GM10266 (cell line): ENCODE data around the gene MKLN1.

Source experiments
- DNase-seq: peaks from one replicate; pipeline ENCODE4 v3.0.0; 2012; ENCODE audit errors: extremely low spot score
- CTCF ChIP-seq: IDR thresholded peaks from 2 replicates; pipeline ENCODE4 v1.5.1; 2012; ENCODE audit warnings: mild to moderate bottlenecking, low read depth; ENCODE audit not compliant: control insufficient read depth, insufficient read depth; ENCODE audit errors: missing control alignments

Gene MKLN1

GRCh38 chr7:131354390-131354789 lies 26.7 kb downstream of the MKLN1 start:
- TF ChIP-seq CTCF: no peak
- DNase-seq: no peak

DNA sequence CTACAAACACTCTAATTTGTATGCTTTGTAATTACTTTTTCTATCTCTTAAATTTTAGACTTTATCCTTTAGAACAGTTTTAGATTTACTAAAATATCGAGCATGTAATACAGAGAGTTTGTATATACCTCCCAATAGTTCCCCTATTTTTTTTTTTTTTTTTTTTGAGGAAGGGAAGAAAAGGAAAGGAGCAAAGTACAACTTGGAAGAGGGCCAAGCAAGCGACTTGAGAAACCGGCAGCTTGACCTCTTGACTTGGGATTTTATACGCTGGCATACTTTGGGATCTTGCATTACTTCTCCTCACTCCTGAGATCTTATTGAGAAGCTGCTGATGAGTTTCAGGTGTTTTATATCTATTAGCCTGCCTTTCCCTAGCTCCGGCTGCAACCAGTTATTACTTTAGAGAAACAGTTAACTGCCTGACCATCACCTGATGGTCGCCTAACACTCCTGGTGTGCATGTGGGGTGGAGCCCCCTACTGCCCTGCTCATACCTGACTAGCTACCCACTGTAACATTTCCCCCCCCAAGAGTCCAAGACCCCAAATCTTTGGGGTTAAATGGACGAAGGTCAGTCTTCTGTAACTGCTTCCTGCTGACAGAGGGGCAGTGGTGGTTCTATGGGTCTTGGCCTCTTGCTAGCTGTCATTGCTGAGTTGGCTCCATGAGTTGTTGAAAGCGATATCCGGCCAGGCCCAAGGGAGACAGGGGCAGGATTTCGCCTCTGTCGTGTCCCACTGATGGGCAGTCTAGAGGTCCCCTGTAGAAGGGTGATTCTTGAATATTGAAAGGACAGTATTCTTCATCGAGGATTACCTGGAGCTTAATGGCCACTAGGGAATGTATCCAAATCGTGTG lies 28.5 kb downstream of the MKLN1 start:
- TF ChIP-seq CTCF: no peak
- DNase-seq: no peak

DNA sequence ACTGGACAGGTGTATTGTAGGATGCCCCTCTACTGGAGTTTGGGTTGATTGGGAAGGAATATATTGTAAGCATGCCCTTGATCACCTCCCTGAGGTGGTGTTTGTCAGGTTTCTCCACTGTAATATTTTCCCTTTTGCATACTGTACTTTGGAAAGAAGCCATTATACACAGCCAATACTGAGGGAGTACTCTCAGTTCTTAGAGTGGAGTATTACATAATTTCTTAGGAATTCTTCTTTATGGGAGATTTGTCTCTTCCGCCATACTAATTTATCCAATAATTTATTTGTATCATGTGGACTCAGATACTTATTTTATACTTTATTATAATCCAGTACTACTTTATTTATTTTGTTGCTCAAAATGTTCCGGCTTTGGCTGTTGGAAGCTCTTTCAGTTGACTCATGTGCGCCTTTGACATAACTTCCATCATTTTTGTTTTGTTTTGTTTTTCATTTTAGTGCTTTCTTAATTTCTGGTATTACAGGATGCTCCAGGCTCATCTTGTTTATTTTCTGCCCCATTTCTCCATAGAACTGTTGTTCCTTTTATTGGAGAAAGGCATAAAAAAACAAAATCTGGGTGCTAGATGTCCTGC lies 29.7 kb downstream of the MKLN1 start:
- no peak for DNase-seq
- TF ChIP-seq CTCF: no peak

DNA sequence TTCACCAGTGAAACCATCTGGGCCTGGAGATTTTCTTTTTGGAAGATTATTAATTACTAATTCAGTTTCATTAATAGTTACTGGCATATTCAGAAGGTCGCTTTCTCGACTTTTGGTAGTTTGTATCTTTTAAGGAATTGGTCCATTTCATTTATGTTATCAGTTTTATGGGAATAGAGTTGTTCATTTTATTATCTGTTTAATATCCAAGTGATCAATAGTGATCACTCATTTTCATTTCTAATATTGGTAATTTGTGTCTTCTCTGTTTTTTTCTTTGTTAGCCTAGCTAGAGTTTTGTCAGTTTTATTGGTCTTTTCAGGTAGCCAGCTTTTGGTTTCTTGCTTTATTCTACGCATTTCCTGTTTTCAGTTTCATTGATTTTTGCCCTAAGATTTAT lies 31.0 kb downstream of the MKLN1 start:
- no peak for TF ChIP-seq CTCF
- no peak for DNase-seq

DNA sequence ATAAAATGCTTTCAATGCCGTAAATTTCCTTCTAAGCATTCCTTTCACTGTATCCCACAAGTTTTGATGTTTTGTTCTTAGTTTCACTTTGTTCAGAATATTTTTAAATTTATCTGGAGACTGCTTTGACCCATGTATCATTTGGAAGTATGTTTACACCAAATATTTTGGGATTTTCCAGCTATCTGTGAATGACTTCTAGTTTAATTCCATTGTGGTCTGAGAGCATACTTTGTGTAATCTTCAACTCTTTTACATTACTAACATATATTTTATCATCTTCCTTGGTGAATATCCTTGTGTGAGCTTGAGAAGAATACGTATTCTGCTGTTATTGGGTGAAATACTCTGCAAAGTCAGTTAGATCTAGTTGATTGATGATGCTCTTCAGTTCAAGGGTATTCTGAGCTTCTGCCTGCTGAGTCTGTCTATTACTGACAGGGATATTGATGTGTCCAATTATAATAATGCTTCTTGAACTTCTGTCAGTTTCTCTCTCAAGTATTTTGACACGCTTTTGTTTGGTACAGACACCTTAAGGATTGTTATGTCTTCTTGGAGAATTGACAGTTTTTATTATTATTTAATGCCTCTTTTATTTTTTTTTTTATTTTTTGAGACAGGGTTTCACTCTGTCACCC lies 31.6 kb downstream of the MKLN1 start:
- TF ChIP-seq CTCF: no peak
- DNase-seq: no peak

DNA sequence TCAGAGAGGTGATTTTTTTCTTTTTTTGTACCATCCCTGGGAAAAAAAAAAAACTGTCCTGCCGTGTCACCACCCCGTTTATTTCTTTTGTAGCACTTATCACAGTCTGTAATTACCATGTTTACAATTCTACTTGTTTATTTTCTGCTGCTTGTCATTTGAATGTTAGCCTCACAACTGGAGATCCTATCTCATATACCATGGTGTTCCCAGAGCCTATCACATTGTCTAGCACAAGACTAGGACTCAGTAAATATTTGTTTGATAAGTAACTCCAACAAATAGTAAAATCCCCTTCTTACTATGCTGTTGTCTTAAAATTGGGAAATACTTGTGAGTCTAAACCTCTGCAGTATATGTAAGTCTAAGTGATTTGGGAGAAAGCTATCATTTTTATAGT lies 36.0 kb downstream of the MKLN1 start:
- DNase-seq: no peak
- TF ChIP-seq CTCF: no peak

DNA sequence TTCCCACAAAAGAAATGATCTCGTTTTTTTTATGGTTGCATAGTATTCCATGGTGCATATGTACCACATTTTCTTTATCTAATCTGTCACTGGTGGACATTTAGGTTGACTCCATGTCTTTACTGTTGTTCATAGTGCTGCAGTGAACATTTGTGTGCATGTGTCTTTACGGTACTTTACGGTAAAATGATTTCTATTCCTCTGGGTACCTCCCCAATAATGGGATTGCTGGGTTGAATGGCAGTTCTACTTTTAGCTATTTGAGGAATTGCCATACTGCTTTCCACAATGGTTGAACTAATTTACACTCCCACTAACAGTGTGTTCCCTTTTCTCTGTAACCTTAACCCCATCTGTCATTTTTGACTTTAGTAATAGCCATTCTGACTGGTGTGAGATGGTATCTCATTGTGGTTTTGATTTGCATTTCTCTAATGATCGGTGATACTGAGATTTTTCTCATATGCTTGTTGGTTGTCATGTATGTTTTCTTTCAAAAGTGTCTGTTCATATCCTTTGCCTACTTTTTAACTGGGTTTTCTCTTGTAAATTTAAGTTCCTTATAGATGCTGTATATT lies 37.2 kb downstream of the MKLN1 start:
- no peak for DNase-seq
- TF ChIP-seq CTCF: no peak
